ENCODE data around the gene PAXX. TPM values are rescaled to one million over a fixed set of nuclear protein-coding genes. Genes with fewer than 3 reads are reported as not detected.
A peak's percentile ranks its signal among the peaks of the same experiment; 100 is the strongest.

Gene PAXX
- polyA plus RNA-seq, 1 donor (not counting 4 experiments of a cell fraction or from before 2014, with no cell fraction given): 11.2 TPM

DNA sequence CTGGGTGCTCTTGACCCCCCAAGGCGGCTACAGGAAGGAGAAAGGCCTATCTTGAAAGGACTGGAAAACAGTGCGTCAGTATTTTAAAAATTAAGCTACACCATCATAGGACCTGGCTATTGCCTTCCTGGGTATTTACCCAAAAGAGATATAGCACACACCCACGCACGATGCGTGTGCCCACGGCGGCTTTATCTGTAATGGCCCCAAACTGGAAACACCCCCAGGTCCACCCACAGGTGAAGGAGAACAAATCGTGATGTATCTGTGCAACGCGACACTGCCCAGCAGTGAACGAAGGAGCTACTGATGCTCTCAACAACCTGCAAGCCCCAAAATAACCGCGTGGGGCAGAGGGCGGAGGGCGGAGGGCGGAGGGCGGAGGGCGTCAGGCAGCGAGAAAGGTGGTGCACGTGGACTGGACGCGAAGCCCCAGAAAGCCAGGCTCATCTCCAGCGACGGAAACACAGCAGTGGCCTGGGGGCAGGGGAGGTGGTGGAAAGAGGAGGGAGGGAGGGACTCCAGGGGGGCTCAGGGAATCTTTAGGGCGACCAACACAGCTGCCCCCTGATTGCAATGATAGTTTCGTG is 27.3 kb upstream of the PAXX start:
- Histone ChIP-seq H2AFZ (ENCODE audit: control insufficient read depth, low read length) (no peak overlapping the region), H3K4me3 (ENCODE audit: control insufficient read depth in 2 of 3, extremely low read depth in 1 of 3, insufficient read depth in 2 of 3, low read depth in 1 of 3, low read length in 3 of 3) (no peak overlapping the region), H3K4me2 (ENCODE audit: control insufficient read depth, extremely low read depth, insufficient read depth, low read depth, low read length) (peak overlapping the region; percentile 41), H4K20me1 (ENCODE audit: control insufficient read depth, extremely low read depth, insufficient read depth, low read length) (no peaks in the 10 kb centered on the region), H3K36me3 (ENCODE audit: control insufficient read depth in 2 of 2, extremely low read depth in 1 of 2, insufficient read depth in 2 of 2, low read length in 2 of 2) (no peaks in the 10 kb centered on the region), H3K79me2 (ENCODE audit: control insufficient read depth, insufficient read depth, low read length) (no peaks in the 10 kb centered on the region), H3K4me1 (ENCODE audit: control insufficient read depth, extremely low read depth, insufficient read depth, low read length) (peaks cover 8% of the 10 kb centered on the region), H3K27me3 (ENCODE audit: control insufficient read depth, extremely low read depth, insufficient read depth, low read length) (no peaks in the 10 kb centered on the region), H3K27ac (ENCODE audit: control insufficient read depth, insufficient read depth, low read length) (no peak overlapping the region), H3K9ac (ENCODE audit: control insufficient read depth, extremely low read depth, insufficient read depth, low read length) (no peak overlapping the region), H3K9me3 (ENCODE audit: control insufficient read depth, low read depth, low read length) (no peaks in the 10 kb centered on the region), H3K9me1 (ENCODE audit: control insufficient read depth, extremely low read depth, insufficient read depth, low read length) (no peaks in the 10 kb centered on the region)
- no peak for FAIRE-seq
- dilution Hi-C loops (cut with MboI; ENCODE audit: extremely low pct_ligation_motif_present, low sequenced_read_pairs): no loop called here
- TF ChIP-seq, protein P1, sequence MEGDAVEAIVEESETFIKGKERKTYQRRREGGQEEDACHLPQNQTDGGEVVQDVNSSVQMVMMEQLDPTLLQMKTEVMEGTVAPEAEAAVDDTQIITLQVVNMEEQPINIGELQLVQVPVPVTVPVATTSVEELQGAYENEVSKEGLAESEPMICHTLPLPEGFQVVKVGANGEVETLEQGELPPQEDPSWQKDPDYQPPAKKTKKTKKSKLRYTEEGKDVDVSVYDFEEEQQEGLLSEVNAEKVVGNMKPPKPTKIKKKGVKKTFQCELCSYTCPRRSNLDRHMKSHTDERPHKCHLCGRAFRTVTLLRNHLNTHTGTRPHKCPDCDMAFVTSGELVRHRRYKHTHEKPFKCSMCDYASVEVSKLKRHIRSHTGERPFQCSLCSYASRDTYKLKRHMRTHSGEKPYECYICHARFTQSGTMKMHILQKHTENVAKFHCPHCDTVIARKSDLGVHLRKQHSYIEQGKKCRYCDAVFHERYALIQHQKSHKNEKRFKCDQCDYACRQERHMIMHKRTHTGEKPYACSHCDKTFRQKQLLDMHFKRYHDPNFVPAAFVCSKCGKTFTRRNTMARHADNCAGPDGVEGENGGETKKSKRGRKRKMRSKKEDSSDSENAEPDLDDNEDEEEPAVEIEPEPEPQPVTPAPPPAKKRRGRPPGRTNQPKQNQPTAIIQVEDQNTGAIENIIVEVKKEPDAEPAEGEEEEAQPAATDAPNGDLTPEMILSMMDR (optimal IDR thresholded peaks at IDR 0.05 in 1 of 3, IDR thresholded peaks at IDR 0.05 in 1 of 3, conservative IDR thresholded peaks at IDR 0.05 in 1 of 3; ENCODE audit: extremely low read depth in 1 of 3, insufficient read depth in 2 of 3, low read length in 3 of 3): no peak
- TF ChIP-seq EZH2 (IDR thresholded peaks at IDR 0.05; ENCODE audit: low read length): no peak
- no peak for DNase-seq (ENCODE audit: low read depth, low spot score)

DNA sequence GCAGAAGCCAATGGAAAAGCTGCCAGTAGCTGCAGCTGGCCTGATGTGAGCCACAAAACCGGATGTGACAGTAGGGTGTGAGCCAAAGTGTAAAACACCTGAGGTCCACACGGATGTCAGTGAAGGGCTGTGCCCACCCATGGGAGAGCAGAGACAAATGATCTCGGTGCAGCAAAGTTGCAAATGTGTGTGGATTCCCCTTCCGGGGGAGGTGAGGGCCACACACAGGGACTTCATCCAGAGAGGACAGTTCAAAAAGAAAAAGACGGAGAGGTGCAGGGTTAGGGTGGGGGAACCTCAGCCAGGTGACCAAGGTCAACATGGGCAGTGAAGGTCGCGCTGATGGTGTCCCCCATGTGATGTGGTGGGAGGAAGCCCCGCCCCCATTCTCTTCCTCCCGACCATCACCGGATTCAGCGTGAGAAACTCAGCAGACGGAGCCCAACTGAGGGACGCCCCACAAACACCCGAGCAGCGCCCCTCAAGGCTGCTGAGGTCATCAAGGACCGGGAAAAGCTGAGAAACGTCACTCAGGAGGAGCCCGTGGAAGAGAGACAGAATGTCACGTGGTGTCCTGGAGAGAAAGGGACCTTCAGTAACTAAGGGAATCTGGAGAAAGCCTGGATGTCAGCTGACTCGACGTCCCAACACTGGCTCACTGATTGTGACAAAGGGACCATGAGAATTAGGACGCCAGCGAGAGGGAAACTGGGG is 26.3 kb upstream of the PAXX start:
- no peaks in the 10 kb centered on the region for H3K27me3 ChIP-seq (ENCODE audit: control insufficient read depth, extremely low read depth, insufficient read depth, low read length)
- H3K9me1 ChIP-seq (ENCODE audit: control insufficient read depth, extremely low read depth, insufficient read depth, low read length): no peaks in the 10 kb centered on the region
- H3K27ac ChIP-seq (ENCODE audit: control insufficient read depth, insufficient read depth, low read length): no peak overlapping the region
- dilution Hi-C loops (cut with MboI; ENCODE audit: extremely low pct_ligation_motif_present, low sequenced_read_pairs): no loop called here
- H3K4me3 ChIP-seq (ENCODE audit: control insufficient read depth in 2 of 3, extremely low read depth in 1 of 3, insufficient read depth in 2 of 3, low read depth in 1 of 3, low read length in 3 of 3): no peak overlapping the region
- no peaks in the 10 kb centered on the region for H3K36me3 ChIP-seq (ENCODE audit: control insufficient read depth in 2 of 2, extremely low read depth in 1 of 2, insufficient read depth in 2 of 2, low read length in 2 of 2)
- H3K9ac ChIP-seq (ENCODE audit: control insufficient read depth, extremely low read depth, insufficient read depth, low read length): no peak overlapping the region
- no peak for DNase-seq (ENCODE audit: low read depth, low spot score)
- TF ChIP-seq, protein P1 (optimal IDR thresholded peaks at IDR 0.05 in 1 of 3, IDR thresholded peaks at IDR 0.05 in 1 of 3, conservative IDR thresholded peaks at IDR 0.05 in 1 of 3; ENCODE audit: extremely low read depth in 1 of 3, insufficient read depth in 2 of 3, low read length in 3 of 3): no peak
- TF ChIP-seq EZH2 (IDR thresholded peaks at IDR 0.05; ENCODE audit: low read length): no peak
- H3K9me3 ChIP-seq (ENCODE audit: control insufficient read depth, low read depth, low read length): no peaks in the 10 kb centered on the region
- H3K79me2 ChIP-seq (ENCODE audit: control insufficient read depth, insufficient read depth, low read length): no peaks in the 10 kb centered on the region
- no peaks in the 10 kb centered on the region for H4K20me1 ChIP-seq (ENCODE audit: control insufficient read depth, extremely low read depth, insufficient read depth, low read length)
- H2AFZ ChIP-seq (ENCODE audit: control insufficient read depth, low read length): no peak overlapping the region
- no peak overlapping the region for H3K4me2 ChIP-seq (ENCODE audit: control insufficient read depth, extremely low read depth, insufficient read depth, low read depth, low read length)
- FAIRE-seq: no peak
- H3K4me1 ChIP-seq (ENCODE audit: control insufficient read depth, extremely low read depth, insufficient read depth, low read length): peaks cover 8% of the 10 kb centered on the region
